Omental fat pad (tissue), 4 donors: Measurements from ENCODE around the gene NTSR1. TPM values are rescaled to one million over a fixed set of nuclear protein-coding genes. Genes with fewer than 3 reads are reported as not detected.

Source experiments
- ATAC-seq: fragments of 150-250 bp; one replicate; pipeline ENCODE4 v1.9.1; 2016; ENCODE audit warnings: mild to moderate bottlenecking, moderate library complexity; ENCODE audit not compliant: low FRiP score
- DNase-seq: peaks from one replicate; pipeline ENCODE4 v3.0.0-alpha.2; 2019; ENCODE audit warnings: low spot score
- total RNA-seq, 4 donors: library from RNA; depleted of rRNA; stranded (reverse); fragments of >200 nt; gene quantifications; one replicate each; pipeline ENCODE4 v1.1.0, GENCODE V29; 2016
- TF ChIP-seq, protein P1 (sequence below), 3 donors: fragments of 450-650 bp; IDR thresholded peaks; one replicate each; pipeline ENCODE4 v1.5.1; 2016 to 2017; ENCODE audit warnings: antibody characterized with exemption in 3 of 3, mild to moderate bottlenecking in 3 of 3, moderate library complexity in 2 of 3

NTSR1 gene
- total RNA-seq, 4 donors from 2014 or later, result 0.24 to 0.25 TPM; not detected in 2

GRCh38 chr20:62663145-62664018, 45.3 kb upstream of the NTSR1 start:
- no peak for DNase-seq
- ATAC-seq, result no peak
- TF ChIP-seq, protein P1, sequence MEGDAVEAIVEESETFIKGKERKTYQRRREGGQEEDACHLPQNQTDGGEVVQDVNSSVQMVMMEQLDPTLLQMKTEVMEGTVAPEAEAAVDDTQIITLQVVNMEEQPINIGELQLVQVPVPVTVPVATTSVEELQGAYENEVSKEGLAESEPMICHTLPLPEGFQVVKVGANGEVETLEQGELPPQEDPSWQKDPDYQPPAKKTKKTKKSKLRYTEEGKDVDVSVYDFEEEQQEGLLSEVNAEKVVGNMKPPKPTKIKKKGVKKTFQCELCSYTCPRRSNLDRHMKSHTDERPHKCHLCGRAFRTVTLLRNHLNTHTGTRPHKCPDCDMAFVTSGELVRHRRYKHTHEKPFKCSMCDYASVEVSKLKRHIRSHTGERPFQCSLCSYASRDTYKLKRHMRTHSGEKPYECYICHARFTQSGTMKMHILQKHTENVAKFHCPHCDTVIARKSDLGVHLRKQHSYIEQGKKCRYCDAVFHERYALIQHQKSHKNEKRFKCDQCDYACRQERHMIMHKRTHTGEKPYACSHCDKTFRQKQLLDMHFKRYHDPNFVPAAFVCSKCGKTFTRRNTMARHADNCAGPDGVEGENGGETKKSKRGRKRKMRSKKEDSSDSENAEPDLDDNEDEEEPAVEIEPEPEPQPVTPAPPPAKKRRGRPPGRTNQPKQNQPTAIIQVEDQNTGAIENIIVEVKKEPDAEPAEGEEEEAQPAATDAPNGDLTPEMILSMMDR (IDR thresholded peaks at IDR 0.05), result no peak

DNA sequence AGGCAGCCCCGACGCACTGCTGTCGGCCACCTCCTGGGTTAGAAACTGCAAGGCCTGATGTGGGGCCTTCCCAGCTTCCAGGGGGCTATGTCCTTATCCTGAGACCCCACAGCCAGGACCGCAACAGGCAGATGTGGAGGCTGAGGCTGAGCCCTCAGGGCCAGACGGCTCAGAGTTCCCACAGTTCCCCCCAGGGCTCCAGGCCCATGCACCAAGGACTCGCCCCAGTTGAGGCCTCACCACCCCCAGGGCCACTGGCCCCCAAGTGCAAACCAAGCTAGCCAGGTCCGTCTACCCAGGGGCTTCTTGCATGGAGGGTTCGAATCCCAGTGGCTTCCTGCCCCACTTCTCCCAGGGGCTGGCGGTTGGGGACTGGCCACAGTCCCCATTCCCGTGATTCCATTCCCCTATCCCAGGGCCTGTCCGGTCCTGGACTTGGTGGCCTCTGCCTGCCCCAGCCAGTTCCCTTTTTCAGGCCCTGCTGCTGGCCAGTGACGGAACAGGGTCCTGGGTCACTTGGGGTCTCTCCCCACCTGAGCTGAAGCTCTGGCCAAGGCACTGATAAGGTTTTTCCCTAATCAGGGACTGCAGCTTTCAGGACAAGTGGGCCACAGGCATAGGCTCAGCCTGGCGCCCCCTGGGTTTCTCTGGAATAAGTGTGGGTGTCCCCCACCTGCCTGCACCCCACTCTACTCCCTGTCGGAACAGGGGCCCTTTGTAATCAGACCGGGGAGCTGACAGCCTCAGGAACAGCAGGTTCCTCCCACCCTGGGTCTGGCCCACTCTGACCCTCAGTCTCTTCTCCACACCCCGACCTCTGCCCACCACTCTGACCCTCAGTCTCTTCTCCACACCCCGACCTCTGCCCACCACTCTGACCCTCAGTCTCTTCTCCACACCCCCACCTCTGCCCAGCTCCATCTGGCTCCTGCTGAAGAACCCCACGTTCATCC, 44.3 kb upstream of the NTSR1 start:
- ATAC-seq, result no peak
- TF ChIP-seq, protein P1 (IDR thresholded peaks at IDR 0.05), result no peak
- DNase-seq, result no peak

GRCh38 chr20:62665153-62665754, 43.4 kb upstream of the NTSR1 start:
- no peak for DNase-seq

GRCh38 chr20:62665826-62666735, 42.6 kb upstream of the NTSR1 start:
- TF ChIP-seq, protein P1 (IDR thresholded peaks at IDR 0.05), result no peak
- ATAC-seq (no peak), DNase-seq (no peak)

More at GRCh38 chr20:62665153-62665754, 43.4 kb upstream of the NTSR1 start:
- ATAC-seq, result no peak
- TF ChIP-seq, protein P1 (IDR thresholded peaks at IDR 0.05), result no peak

DNA sequence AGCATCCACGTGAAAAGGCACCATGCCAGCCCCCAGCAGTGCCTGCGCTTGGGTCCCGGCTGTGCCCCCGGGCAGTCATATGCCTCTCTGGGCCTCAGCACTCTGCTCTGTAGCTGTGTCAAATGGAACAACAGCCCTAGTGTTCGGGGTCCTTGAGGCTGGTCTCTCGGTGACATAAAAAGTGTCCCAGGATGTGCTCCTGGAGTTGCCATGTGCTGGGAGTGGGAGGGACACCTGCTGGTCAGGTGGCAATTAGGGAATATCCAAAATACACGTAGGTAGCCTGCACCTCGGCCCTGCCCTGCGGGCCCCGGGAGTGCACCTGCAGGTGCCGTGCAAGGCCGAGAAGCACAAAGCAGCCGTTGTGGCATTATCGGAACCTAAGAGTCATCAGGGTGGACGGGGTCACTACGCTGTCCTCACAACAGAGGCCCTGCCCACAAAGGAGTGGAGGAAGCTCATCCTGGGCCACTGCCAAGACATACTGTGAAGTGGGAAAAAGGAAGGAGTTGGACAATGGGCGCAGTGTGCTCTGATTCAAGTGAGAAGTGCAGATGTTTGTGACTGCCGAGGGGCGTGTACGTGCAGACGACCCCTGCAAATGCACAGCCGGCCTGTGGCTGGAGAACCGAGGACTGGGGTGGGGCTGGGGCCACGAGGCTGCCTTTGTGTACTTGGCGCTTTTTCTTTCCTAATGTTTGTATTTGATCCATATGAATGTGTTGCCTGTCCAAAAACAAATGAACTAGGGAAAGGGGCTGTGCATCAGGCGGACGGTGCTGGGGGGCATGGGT, 41.7 kb upstream of the NTSR1 start:
- DNase-seq, result no peak
- ATAC-seq, result no peak
- TF ChIP-seq, protein P1 (IDR thresholded peaks at IDR 0.05), result no peak
